HepG2 (cell line): ENCODE results near the gene PDILT.

Experiments used
- DNMT1 ChIP-seq: sonication (generic); formaldehyde crosslinking; IDR thresholded peaks from 2 replicates; pipeline ENCODE4 v1.5.1; 2020; ENCODE audit warnings: mild to moderate bottlenecking, missing genetic modification reagents
- EZH2 ChIP-seq: conservative IDR thresholded peaks from 2 replicates; pipeline ENCODE4 v1.6.1; 2012; ENCODE audit warnings: mild to moderate bottlenecking, low read depth, low read length, moderate library complexity
- KDM2A ChIP-seq: sonication (generic); formaldehyde crosslinking; IDR thresholded peaks from 2 replicates; pipeline ENCODE4 v1.4.0; 2020; ENCODE audit warnings: low read depth, missing genetic modification reagents, borderline replicate concordance
- MYC ChIP-seq: sonication (generic); formaldehyde crosslinking; IDR thresholded peaks from 2 replicates; pipeline ENCODE4 v1.9.0; 2021; ENCODE audit warnings: missing genetic modification reagents, borderline replicate concordance
- TAF1 ChIP-seq: sonication (generic); formaldehyde crosslinking; IDR thresholded peaks from 2 replicates; pipeline ENCODE4 v1.4.0; 2020; ENCODE audit warnings: missing genetic modification reagents
- ZFP36L2 ChIP-seq: sonication (generic); formaldehyde crosslinking; IDR thresholded peaks from 2 replicates; pipeline ENCODE4 v1.4.0; 2020; ENCODE audit warnings: missing genetic modification reagents
- ZNF577 ChIP-seq: sonication (generic); formaldehyde crosslinking; IDR thresholded peaks from 2 replicates; pipeline ENCODE4 v1.4.0; 2020; ENCODE audit warnings: mild to moderate bottlenecking, low read depth, missing genetic modification reagents, borderline replicate concordance
- TF ChIP-seq, protein P1 (sequence below): sonication (generic); formaldehyde crosslinking; IDR thresholded peaks from 2 replicates; pipeline ENCODE4 v1.5.1; 2020; ENCODE audit warnings: missing genetic modification reagents, mild to moderate bottlenecking, borderline replicate concordance

DNA sequence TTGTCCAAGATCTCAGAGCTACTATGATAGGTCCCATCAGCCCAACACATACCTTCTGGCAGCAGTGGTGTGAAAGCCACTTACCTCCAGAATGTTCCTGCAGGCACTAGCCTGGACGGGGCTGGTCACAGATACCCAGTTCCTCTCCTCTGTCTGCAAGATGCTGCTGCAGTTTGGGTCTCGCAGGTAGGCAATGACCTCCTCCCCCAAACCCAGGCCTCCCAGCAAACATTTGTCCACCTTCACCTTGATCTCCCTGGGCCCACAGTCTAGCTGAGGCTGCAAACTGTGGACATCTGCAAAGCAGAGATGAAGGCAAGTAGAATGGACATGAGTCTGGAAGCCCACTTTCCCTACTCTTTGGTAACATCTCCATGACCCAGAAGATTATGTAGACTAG is 84.4 kb downstream of the PDILT start:
- TF ChIP-seq MYC (CRISPR knock-in tag) (no peak), KDM2A (CRISPR knock-in tag) (no peak), ZFP36L2 (no peak), TAF1 (CRISPR knock-in tag) (no peak), EZH2 (no peak), ZNF577 (CRISPR knock-in tag) (no peak), DNMT1 (CRISPR knock-in tag) (no peak)
- TF ChIP-seq, protein P1, sequence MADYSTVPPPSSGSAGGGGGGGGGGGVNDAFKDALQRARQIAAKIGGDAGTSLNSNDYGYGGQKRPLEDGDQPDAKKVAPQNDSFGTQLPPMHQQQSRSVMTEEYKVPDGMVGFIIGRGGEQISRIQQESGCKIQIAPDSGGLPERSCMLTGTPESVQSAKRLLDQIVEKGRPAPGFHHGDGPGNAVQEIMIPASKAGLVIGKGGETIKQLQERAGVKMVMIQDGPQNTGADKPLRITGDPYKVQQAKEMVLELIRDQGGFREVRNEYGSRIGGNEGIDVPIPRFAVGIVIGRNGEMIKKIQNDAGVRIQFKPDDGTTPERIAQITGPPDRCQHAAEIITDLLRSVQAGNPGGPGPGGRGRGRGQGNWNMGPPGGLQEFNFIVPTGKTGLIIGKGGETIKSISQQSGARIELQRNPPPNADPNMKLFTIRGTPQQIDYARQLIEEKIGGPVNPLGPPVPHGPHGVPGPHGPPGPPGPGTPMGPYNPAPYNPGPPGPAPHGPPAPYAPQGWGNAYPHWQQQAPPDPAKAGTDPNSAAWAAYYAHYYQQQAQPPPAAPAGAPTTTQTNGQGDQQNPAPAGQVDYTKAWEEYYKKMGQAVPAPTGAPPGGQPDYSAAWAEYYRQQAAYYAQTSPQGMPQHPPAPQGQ, result no peak
